ENCODE data around the gene SCUBE1.

DNA sequence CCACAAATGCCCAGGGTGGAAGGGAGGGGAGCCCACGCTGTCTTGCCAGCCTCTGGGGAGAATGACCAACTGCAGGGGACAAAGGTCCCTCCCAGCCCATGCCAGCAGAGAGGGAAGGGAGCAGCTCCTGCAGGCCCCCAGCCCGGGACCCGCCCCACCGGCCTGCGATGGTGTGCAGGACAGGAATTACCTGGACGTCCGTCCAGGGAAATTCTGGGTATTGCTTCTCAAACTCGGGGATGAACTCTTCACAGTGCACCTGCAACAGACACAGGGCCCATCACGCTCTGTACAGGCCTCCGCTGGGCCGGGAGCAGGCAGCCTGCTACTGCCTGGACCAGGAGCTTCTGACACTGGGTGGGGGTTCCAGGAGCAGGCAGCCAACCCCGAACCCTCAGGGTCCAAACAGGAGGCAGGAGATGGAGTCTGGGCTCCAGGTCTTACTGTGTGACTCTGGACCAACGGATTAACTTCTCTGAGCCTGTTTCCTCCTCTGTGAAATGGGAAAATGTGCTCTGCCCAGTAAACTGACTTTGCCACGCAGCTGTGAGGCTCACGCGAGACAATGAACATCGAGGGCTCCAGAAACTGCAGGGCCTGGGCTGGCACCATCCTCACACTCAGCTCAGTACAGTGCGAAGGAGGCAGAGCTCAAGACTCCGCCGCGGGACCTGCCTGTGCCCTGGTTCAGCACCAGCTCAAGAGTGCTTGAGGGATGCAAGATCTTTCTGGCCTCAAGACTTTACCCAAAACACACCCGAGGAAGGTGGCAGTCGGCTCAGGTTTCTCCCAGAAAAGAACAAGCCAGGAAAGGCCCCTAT, 173.7 kb downstream of the SCUBE1 start:
- TF ChIP-seq ZBTB7A (IDR thresholded peaks at IDR 0.05; ENCODE audit: low read depth): no peak
- TF ChIP-seq, protein P1, sequence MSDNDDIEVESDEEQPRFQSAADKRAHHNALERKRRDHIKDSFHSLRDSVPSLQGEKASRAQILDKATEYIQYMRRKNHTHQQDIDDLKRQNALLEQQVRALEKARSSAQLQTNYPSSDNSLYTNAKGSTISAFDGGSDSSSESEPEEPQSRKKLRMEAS (IDR thresholded peaks at IDR 0.05): no peak
- TF ChIP-seq TAF1 (IDR thresholded peaks at IDR 0.05; ENCODE audit: low read depth): no peak
- no peak for TF ChIP-seq EP300 (IDR thresholded peaks at IDR 0.05; ENCODE audit: borderline replicate concordance)
- TF ChIP-seq YY1 (IDR thresholded peaks at IDR 0.05; ENCODE audit: low read depth): no peak
- TF ChIP-seq, protein P2, sequence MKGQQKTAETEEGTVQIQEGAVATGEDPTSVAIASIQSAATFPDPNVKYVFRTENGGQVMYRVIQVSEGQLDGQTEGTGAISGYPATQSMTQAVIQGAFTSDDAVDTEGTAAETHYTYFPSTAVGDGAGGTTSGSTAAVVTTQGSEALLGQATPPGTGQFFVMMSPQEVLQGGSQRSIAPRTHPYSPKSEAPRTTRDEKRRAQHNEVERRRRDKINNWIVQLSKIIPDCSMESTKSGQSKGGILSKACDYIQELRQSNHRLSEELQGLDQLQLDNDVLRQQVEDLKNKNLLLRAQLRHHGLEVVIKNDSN (IDR thresholded peaks at IDR 0.05): no peak
- TF ChIP-seq, protein P3, sequence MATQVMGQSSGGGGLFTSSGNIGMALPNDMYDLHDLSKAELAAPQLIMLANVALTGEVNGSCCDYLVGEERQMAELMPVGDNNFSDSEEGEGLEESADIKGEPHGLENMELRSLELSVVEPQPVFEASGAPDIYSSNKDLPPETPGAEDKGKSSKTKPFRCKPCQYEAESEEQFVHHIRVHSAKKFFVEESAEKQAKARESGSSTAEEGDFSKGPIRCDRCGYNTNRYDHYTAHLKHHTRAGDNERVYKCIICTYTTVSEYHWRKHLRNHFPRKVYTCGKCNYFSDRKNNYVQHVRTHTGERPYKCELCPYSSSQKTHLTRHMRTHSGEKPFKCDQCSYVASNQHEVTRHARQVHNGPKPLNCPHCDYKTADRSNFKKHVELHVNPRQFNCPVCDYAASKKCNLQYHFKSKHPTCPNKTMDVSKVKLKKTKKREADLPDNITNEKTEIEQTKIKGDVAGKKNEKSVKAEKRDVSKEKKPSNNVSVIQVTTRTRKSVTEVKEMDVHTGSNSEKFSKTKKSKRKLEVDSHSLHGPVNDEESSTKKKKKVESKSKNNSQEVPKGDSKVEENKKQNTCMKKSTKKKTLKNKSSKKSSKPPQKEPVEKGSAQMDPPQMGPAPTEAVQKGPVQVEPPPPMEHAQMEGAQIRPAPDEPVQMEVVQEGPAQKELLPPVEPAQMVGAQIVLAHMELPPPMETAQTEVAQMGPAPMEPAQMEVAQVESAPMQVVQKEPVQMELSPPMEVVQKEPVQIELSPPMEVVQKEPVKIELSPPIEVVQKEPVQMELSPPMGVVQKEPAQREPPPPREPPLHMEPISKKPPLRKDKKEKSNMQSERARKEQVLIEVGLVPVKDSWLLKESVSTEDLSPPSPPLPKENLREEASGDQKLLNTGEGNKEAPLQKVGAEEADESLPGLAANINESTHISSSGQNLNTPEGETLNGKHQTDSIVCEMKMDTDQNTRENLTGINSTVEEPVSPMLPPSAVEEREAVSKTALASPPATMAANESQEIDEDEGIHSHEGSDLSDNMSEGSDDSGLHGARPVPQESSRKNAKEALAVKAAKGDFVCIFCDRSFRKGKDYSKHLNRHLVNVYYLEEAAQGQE (IDR thresholded peaks at IDR 0.05; ENCODE audit: low read depth): no peak
- no peak for TF ChIP-seq CEBPB (IDR thresholded peaks at IDR 0.05)
- TF ChIP-seq FOXM1 (IDR thresholded peaks at IDR 0.05; ENCODE audit: borderline replicate concordance, low read depth): no peak
- no peak for TF ChIP-seq EGR1 (IDR thresholded peaks at IDR 0.05)
- TF ChIP-seq CREB1 (IDR thresholded peaks at IDR 0.05; ENCODE audit: low read depth): no peak
- no peak for TF ChIP-seq TEAD4 (IDR thresholded peaks at IDR 0.05)
